ENCODE data around the gene DNAAF1. TPM values are rescaled to one million over a fixed set of nuclear protein-coding genes. Genes with fewer than 3 reads are reported as not detected.

The DNAAF1 gene
- total and polyA plus RNA-seq, 2 of the 8 experiments (the other 6 are each of a cell fraction or from before 2014, with no cell fraction given): 0.09 to 0.15 TPM

- TF ChIP-seq, protein P1, sequence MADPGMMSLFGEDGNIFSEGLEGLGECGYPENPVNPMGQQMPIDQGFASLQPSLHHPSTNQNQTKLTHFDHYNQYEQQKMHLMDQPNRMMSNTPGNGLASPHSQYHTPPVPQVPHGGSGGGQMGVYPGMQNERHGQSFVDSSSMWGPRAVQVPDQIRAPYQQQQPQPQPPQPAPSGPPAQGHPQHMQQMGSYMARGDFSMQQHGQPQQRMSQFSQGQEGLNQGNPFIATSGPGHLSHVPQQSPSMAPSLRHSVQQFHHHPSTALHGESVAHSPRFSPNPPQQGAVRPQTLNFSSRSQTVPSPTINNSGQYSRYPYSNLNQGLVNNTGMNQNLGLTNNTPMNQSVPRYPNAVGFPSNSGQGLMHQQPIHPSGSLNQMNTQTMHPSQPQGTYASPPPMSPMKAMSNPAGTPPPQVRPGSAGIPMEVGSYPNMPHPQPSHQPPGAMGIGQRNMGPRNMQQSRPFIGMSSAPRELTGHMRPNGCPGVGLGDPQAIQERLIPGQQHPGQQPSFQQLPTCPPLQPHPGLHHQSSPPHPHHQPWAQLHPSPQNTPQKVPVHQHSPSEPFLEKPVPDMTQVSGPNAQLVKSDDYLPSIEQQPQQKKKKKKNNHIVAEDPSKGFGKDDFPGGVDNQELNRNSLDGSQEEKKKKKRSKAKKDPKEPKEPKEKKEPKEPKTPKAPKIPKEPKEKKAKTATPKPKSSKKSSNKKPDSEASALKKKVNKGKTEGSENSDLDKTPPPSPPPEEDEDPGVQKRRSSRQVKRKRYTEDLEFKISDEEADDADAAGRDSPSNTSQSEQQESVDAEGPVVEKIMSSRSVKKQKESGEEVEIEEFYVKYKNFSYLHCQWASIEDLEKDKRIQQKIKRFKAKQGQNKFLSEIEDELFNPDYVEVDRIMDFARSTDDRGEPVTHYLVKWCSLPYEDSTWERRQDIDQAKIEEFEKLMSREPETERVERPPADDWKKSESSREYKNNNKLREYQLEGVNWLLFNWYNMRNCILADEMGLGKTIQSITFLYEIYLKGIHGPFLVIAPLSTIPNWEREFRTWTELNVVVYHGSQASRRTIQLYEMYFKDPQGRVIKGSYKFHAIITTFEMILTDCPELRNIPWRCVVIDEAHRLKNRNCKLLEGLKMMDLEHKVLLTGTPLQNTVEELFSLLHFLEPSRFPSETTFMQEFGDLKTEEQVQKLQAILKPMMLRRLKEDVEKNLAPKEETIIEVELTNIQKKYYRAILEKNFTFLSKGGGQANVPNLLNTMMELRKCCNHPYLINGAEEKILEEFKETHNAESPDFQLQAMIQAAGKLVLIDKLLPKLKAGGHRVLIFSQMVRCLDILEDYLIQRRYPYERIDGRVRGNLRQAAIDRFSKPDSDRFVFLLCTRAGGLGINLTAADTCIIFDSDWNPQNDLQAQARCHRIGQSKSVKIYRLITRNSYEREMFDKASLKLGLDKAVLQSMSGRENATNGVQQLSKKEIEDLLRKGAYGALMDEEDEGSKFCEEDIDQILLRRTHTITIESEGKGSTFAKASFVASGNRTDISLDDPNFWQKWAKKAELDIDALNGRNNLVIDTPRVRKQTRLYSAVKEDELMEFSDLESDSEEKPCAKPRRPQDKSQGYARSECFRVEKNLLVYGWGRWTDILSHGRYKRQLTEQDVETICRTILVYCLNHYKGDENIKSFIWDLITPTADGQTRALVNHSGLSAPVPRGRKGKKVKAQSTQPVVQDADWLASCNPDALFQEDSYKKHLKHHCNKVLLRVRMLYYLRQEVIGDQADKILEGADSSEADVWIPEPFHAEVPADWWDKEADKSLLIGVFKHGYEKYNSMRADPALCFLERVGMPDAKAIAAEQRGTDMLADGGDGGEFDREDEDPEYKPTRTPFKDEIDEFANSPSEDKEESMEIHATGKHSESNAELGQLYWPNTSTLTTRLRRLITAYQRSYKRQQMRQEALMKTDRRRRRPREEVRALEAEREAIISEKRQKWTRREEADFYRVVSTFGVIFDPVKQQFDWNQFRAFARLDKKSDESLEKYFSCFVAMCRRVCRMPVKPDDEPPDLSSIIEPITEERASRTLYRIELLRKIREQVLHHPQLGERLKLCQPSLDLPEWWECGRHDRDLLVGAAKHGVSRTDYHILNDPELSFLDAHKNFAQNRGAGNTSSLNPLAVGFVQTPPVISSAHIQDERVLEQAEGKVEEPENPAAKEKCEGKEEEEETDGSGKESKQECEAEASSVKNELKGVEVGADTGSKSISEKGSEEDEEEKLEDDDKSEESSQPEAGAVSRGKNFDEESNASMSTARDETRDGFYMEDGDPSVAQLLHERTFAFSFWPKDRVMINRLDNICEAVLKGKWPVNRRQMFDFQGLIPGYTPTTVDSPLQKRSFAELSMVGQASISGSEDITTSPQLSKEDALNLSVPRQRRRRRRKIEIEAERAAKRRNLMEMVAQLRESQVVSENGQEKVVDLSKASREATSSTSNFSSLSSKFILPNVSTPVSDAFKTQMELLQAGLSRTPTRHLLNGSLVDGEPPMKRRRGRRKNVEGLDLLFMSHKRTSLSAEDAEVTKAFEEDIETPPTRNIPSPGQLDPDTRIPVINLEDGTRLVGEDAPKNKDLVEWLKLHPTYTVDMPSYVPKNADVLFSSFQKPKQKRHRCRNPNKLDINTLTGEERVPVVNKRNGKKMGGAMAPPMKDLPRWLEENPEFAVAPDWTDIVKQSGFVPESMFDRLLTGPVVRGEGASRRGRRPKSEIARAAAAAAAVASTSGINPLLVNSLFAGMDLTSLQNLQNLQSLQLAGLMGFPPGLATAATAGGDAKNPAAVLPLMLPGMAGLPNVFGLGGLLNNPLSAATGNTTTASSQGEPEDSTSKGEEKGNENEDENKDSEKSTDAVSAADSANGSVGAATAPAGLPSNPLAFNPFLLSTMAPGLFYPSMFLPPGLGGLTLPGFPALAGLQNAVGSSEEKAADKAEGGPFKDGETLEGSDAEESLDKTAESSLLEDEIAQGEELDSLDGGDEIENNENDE (IDR thresholded peaks at IDR 0.05; ENCODE audit: insufficient replicate concordance, low read length): no peak
These were observed 25.1 kb upstream of the DNAAF1 start (continued) for GRCh38 chr16:84120023-84120422.

Measured in H1 (cell line).